Progenitor cell of endocrine pancreas (in vitro differentiated cells): ENCODE measurements around the gene WWC2. TPM values are rescaled to one million over a fixed set of nuclear protein-coding genes. Genes with fewer than 3 reads are reported as not detected.
"Not testable (repeated sequence)": the region's sequence is repeated elsewhere in the genome, so short reads cannot be mapped to it uniquely, and the experiment has no call there.

Experiments
- DNase-seq: peaks from one replicate; pipeline ENCODE4 v3.0.0; 2021; ENCODE audit warnings: low spot score; ENCODE audit not compliant: unreplicated experiment
- H3K27ac Mint-ChIP-seq: 2 replicates; pipeline ENCODE4 v1.8.0; 2021; ENCODE audit warnings: mild to moderate bottlenecking, moderate library complexity, mixed read lengths
- H3K27me3 Mint-ChIP-seq: 2 replicates; pipeline ENCODE4 v1.8.0; 2021; ENCODE audit warnings: mixed read lengths
- H3K36me3 Mint-ChIP-seq: 2 replicates; pipeline ENCODE4 v1.8.0; 2022; ENCODE audit warnings: mixed read lengths; ENCODE audit not compliant: insufficient read depth
- H3K4me1 Mint-ChIP-seq: 2 replicates; pipeline ENCODE4 v1.8.0; 2021; ENCODE audit warnings: low read depth, mixed read lengths
- H3K4me3 Mint-ChIP-seq: 2 replicates; pipeline ENCODE4 v1.8.0; 2021; ENCODE audit warnings: low read depth, mild to moderate bottlenecking, moderate library complexity, mixed read lengths
- H3K9me3 Mint-ChIP-seq: 2 replicates; pipeline ENCODE4 v1.8.0; 2021; ENCODE audit warnings: low read depth, mixed read lengths
- CTCF ChIP-seq: fragments of 200-600 bp; sonication (generic); IDR thresholded peaks from one replicate; pipeline ENCODE4 v1.5.0; 2021; ENCODE audit warnings: antibody characterized with exemption, mild to moderate bottlenecking; ENCODE audit not compliant: unreplicated experiment
- total RNA-seq: library from RNA; stranded (reverse); gene quantifications from 2 replicates; pipeline ENCODE4 v1.2.1, GENCODE V29; 2021

The WWC2 gene
- total RNA-seq, 1 donor from 2014 or later = 57.0 TPM

GRCh38 chr4:183322326-183322725 lies 223.3 kb downstream of the WWC2 start, which contains the start of gene CLDN24:
Gene CLDN24 (minus strand): TSS chr4:183322426. CDS start chr4:183322426, 0 bp downstream.
- peaks cover 13% of the 10 kb centered on the region for H3K9me3 Mint-ChIP-seq
- peaks cover 35% of the 10 kb centered on the region for H3K36me3 Mint-ChIP-seq
- DNase-seq = no peak

GRCh38 chr4:183323295-183323694 lies 224.2 kb downstream of the WWC2 start:
- no peak for TF ChIP-seq CTCF
- no peak overlapping the region for H3K27ac Mint-ChIP-seq
- H3K9me3 Mint-ChIP-seq = peaks cover 13% of the 10 kb centered on the region
- H3K4me3 Mint-ChIP-seq = no peak overlapping the region
- peaks cover 13% of the 10 kb centered on the region for H3K4me1 Mint-ChIP-seq
- H3K36me3 Mint-ChIP-seq = peaks cover 35% of the 10 kb centered on the region
- no peak for DNase-seq
- H3K27me3 Mint-ChIP-seq = no peaks in the 10 kb centered on the region

More at GRCh38 chr4:183322326-183322725, 223.3 kb downstream of the WWC2 start, which contains the start of gene CLDN24:
- no peak within 1 kb of the TSS for H3K27ac Mint-ChIP-seq
- no peak for TF ChIP-seq CTCF
- peaks cover 13% of the 10 kb centered on the region for H3K4me1 Mint-ChIP-seq
- H3K27me3 Mint-ChIP-seq = no peaks in the 10 kb centered on the region
- H3K4me3 Mint-ChIP-seq = no peak within 1 kb of the TSS

- not testable (repeated sequence) for H3K27ac Mint-ChIP-seq, DNase-seq, H3K27me3 Mint-ChIP-seq, H3K4me3 Mint-ChIP-seq
- Mint-ChIP-seq H3K9me3 (peaks cover 15% of the 10 kb centered on the region), H3K4me1 (peaks cover 16% of the 10 kb centered on the region), H3K36me3 (peaks cover 37% of the 10 kb centered on the region)
These were observed 225.0 kb downstream of the WWC2 start for GRCh38 chr4:183324056-183324455.

GRCh38 chr4:183324619-183325018 lies 225.6 kb downstream of the WWC2 start:
- H3K27ac Mint-ChIP-seq = no peak overlapping the region
- no peak overlapping the region for H3K4me3 Mint-ChIP-seq
- H3K27me3 Mint-ChIP-seq = no peaks in the 10 kb centered on the region
- no peak for DNase-seq
- H3K4me1 Mint-ChIP-seq = peaks cover 16% of the 10 kb centered on the region
- H3K36me3 Mint-ChIP-seq = peaks cover 35% of the 10 kb centered on the region
- no peak for TF ChIP-seq CTCF
- peaks cover 18% of the 10 kb centered on the region for H3K9me3 Mint-ChIP-seq

GRCh38 chr4:183326387-183326786 lies 227.3 kb downstream of the WWC2 start:
- Mint-ChIP-seq H3K27ac (peak overlapping the region; percentile 41), H3K4me1 (peaks cover 13% of the 10 kb centered on the region), H3K9me3 (peaks cover 18% of the 10 kb centered on the region), H3K36me3 (peaks cover 29% of the 10 kb centered on the region)
- DNase-seq, H3K27me3 Mint-ChIP-seq, H3K4me3 Mint-ChIP-seq: not testable (repeated sequence)

- no peak for DNase-seq
- H3K4me3 Mint-ChIP-seq = no peak overlapping the region
- H3K27ac Mint-ChIP-seq = no peak overlapping the region
- peaks cover 13% of the 10 kb centered on the region for H3K4me1 Mint-ChIP-seq
- H3K9me3 Mint-ChIP-seq = peaks cover 18% of the 10 kb centered on the region
- no peak for TF ChIP-seq CTCF
- peaks cover 27% of the 10 kb centered on the region for H3K36me3 Mint-ChIP-seq
- H3K27me3 Mint-ChIP-seq = no peaks in the 10 kb centered on the region
These were observed 227.8 kb downstream of the WWC2 start for GRCh38 chr4:183326853-183327252.
